HG02981 (cell line): Measurements from ENCODE around the gene GJB4.
"Not testable (repeated sequence)": the region's sequence is repeated elsewhere in the genome, so short reads cannot be mapped to it uniquely, and the experiment has no call there.

Experiments
- ATAC-seq: cut with Tn5 transposase; IDR thresholded peaks from one replicate; pipeline ENCODE4 v1.9.1; 2021; ENCODE audit warnings: mild to moderate bottlenecking, moderate library complexity; ENCODE audit not compliant: unreplicated experiment

The GJB4 gene

DNA sequence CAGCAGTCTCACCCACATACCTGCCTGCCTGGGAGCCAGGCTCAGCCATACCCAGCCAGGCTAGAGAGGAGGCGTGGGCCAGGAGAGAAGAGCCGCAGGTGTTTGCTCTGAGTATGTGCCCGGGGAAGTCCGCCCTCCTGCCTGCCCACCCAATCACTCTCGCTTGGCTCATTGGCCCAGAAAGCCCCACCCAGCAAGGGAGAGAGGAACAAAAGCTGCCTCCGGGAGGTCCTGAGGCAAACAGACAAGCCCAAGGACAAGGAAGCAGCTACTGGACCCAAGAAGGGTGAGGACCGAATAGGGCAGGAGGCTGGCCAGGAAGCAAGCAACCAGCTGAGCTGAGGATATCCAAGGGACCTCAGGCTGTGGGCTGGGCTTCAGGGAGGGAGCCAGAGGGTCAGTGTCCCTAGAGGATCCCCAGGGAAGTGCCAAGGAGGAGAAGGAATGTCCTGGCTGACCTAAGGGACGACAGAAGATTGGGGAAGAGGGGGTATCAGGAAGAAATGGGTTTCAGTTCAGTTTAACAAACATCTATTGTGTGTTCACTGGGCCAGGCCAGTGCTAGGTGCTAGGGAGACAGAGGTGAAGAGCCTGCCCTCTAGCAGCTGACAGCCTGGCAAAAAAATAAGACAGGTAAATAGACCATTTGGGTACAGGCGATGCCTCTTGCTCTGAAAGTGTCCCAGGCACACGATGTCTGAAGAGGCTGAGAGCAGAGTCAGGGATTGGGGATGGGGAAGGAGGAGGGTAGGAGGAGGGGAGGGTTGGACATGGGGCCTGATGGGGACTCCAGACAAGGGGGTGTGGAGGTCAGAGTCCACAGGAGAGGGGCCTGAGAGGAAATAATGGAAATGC is at the start of gene GJB4:
GJB4 (plus strand) TSS at position 238 of the 855 bp plus-strand sequence. CDS start 1,515 bp downstream, outside the sequence.
- no peak for ATAC-seq

DNA sequence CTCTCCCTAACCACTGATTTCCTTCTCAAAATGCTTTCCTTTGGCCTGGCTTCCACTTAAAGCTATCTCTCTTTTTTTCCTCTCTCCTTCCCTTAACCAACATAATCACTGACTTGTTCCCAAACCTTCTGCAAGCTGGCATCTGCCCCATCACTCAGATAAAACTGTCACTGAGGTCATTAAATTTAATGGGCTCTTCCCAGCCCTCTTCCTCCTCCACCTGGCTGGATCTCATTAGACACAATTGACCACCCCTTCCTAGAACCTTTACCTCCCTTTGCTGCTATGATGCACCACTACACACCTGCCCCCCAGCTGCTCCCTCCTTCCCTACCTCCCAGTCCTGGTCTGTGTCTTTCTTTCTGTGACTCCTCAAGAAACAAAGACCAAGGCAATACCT is 48.7 kb upstream of the GJB4 start:
- no peak for ATAC-seq

DNA sequence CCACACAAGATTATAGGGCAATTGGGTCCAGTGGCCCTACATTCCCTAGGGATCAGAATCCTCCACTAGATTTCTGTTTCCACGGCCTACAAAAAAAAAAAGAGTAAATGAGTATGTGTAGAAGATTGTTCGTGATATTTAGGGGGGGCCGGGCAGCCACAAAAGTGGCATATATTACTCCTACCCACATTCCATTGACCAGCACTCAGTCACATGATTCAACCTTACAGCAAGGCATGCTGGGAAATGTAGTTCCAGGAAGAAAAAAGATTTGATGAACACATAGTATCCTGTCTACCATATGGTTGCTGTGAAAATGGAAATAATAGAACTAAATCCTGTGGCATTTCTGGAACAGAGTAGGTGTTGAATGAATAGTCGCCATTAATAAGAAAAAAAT is 48.1 kb upstream of the GJB4 start:
- ATAC-seq = no peak

DNA sequence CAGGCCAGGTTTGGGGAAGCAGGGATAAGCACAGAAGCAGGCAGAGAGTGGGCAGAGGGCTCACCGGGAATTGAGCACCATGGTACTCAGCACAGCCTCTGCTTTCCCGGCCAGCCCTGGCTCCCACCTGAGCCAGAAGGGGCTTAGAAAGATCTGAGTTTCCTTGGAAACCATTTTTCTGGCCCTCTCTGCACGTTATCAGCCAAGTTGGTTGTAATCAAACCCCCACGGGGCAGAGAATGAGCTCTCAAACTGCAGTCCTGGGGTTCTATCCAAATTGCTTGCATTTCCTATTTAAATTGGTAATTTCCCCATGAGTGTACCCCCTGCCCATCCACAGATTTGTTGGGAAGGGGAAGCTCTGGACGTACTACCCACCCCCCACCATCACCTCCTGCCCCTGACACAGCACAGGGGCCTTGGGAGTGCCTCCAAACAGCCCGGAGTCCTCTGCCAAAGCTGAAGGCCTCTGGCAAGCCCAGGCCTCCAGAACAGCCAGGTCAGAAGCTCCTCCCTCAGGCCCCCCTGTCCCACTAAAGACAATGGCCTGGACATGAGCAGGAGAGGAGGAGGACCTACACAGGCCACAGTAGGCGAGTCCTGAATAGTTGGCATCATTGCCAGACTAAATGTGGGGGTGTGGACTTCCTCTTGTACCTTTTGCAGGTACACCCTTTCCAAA is 47.4 kb upstream of the GJB4 start:
- no peak for ATAC-seq

DNA sequence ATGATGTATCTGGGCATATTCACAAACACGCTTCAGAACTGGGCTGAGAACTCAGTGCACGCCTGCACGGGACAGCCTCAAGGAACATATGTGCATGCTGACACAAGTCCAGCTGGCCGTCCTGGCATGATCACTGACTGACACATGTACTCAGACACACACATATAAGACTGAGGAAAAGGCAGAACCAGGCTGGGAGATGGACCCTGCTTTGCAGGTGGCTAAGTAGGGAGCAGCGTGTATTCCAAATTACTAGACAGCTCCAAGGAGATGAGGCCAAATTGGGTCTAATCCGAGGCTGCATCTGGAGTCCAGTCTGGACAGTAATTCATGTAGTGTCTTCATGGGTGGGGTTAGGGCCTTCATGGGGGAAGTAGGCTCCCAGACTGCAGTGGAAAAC is 46.1 kb upstream of the GJB4 start:
- no peak for ATAC-seq

DNA sequence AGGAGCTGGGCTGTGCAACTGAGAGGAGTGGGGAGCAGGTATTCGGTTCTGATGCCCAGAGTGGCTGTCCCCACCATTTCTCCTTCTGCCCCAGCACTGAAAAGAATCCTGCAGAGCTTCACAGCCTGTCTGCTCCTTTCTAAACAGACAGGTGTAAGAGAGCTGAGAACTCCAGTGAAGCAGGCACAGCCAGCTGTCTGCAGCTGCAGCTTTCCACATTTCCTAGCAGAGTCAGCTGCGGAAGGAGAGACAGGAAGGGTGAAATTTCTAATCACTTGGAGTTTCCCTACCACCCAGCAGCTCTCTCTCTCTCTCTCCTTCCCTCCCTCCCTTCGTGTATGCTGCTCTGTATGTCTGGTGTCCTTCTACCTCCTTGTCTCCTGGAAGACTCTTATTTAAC is 45.2 kb upstream of the GJB4 start:
- no peak for ATAC-seq

DNA sequence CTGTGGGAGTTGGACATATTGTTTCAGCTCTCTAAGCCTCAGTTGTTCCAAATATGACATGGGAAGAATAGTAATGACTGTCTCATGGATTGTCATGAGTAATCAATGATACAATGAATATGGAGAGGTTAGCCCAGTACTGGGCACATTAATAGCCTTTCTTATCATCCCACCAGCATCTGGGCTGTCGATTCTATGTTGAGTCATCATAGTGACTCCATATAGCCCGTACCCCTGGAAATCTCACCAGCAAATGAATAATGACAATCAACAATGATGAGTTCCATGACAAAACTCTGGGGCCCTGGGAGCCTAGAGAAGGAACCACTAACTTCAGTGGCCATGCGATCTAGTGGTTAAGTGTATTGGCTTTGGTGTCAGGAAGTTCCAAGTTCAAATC is 44.4 kb upstream of the GJB4 start:
- no peak for ATAC-seq

DNA sequence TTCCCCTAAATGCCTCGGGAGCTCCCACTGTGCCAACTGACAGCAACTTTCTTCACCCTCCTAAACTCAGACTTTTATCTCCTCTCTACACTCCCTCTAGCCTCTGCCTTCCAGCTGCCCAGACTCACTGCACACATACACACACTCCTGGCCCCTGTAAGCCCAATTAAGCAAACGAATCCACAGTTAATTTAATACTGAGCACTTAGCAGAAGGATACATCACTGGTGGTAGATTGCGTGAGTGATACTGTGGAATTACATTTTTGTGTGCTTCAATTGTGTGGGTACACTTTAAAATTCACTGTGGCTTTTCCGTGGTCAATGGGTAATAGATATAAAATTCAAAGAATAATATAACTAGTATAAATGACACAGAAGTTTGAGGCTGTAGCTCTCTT is 38.3 kb upstream of the GJB4 start:
- no peak for ATAC-seq

DNA sequence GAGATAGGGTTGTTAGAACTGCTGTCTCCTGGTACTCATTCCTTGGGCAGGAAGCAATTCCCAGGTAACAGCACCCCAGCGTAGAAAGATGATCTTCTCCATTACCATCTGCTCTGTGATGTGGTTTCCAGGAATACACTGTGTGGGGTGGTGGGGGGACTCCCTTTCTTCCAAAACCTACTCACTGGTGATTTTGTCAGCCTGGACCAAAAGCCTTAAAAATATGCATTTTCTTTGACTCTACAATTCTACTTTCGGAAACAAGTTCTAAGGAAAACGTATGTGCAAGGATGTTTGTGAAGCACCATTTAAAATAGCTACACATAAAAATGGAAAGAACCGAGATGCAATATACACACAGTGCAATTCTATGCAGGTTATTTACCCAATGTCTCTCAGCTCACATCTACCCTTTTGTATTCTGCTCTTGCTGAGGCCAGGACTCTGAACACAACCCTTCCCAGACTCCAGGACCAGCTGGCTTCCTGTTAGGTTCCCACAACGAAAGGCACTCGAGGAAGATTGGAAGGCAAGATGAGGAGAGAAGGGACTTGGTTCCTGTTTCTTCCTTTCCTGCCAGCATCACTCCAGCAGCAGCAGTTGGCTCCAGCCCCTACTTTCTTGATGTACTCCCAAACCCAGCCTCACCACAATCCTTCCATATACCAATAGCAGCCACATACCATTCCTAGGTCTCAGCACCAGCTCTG is 37.7 kb upstream of the GJB4 start:
- no peak for ATAC-seq

DNA sequence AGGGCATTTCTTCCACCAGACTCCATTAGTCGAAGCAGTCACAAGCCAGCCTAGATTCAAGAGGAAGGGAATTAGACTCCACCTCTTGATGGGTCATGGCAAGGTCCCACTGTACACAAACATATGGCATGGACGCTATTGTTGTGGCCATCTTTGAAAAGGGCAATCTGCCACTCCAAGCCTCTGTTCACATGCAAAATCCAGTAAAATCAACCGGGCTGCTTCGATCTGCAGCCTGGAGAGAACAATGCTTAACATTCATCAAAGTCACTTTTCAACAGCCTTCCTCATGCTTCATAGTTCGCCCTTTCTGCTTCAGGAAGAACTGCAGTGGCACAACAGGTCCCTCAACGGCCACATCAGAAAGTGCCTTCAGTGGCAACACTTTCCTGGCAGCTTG is 32.7 kb upstream of the GJB4 start:
- ATAC-seq = no peak

DNA sequence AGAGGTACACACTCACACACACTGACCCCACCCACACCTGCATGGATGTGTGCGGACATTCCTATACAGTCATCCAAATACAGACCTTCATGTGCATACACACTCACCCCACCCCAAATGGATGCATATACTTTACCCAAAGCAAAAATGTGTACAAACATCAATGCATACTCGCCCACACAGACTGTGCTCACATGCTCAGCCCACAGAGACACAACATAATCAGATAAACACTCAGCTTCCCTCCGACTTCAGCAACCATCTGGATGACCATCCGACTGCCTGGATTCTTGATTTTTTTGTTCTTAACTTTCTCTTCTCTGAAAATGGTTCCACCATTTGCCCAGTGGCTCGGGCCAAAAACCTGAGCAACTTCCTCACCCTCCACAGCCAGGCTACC is 29.1 kb upstream of the GJB4 start:
- no peak for ATAC-seq

DNA sequence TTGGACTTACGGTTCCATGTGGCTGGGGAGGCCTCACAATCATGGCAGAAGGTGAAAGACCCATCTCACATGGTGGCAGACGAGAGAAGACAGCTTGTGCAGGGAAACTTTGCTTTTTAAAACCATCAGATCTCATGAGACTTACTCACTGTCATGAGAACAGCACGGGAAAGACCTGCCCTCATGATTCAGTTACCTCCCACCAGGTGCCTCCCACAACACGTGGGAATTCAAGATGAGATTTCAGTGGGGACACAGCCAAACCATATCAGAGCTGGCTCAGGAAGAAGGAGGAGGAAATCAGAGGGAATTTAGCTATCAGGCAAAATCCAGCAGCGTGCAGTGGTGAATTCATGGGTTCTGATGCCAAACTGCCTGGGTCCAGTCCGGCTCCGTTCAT is 26.7 kb upstream of the GJB4 start:
- ATAC-seq = not testable (repeated sequence)

DNA sequence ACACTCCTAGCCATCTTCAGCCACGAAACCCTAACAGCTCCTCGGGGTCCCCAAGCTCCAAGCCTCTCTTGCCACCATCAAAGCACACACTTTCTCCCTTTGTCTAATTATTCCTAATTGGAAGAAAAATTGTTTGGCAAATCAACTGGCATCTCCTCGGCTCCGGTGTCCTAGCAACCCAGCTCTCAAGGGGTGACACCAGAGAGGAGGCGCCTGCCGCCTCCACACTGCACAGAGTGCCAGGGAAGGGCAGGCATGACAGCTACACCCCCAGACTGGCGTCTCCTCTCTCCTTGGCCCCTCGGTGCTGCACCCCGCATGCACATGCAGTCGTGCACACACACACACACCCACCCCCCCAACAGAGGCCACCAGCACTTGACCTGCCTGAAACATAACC is 22.8 kb upstream of the GJB4 start:
- no peak for ATAC-seq

DNA sequence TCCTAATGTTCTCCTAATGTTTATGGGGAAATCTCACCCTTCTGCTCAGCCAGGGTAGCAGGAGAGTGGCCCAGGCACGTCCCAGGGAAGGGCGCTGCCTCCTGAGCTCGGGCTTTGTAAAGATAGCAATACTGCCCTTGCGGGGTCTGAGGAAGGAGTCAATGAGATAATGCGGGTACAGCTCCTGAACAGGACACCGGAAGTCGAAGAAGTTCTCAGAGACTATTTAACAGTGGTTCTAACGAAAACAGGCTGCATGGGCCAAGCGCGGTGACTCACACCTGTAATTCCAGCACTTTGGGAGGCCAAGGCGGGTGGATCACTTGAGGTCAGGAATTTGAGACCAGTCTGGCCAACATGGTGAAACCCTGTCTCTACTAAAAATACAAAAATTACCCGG is 22.3 kb upstream of the GJB4 start:
- not testable (repeated sequence) for ATAC-seq

DNA sequence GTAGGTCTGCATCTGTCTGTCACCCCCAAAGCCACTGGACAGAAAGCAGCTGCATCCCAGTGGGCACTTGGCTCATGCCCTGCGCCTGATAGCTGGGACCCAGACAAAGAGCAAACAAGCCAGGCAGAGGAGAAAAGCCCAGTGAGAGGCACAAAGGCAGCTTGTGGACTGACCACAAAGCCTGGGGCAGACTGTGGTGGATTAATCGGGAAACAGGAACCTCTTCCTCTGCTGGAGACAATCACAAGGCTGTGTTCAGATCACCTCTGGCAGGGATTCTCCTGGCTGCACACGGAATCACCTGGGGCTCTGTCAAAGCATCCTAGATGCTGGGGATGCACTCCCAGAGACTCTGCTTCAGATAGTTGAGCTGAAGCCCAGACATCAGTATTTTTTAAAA is 19.9 kb upstream of the GJB4 start:
- no peak for ATAC-seq

DNA sequence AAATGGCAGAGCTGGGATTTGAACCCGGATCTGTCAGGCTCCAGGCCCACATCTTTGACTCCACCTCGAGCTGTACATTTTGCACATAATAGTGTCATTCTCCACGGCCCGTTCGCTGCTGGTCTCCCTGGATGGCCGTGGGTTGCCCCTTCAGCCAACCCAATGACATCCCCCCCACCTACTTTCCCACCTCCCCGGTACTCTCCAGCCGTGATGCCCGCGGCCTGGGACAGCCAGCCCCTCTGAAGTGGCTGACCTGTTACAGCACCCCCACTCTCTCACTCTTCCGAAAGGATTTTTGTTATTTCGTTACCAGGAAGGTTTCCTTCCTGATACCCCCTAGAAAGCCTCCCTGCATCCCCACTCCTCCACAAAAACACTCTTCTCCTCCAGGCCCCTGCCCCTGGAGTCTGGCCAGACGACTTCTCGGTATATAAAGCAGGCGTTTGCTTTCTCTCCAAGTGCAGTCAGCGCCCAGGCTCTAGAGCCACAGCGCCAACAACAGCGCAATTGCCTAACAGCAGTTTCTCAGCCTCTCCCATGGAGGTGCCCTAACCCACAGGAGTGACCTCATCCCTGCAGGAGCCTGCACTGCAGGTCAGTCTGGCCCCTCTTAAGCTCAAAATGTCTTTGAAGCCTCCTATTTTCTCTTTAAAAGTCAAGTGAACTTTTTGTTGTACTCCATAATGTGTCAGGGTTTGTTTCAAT is 19.2 kb upstream of the GJB4 start:
- ATAC-seq = no peak

DNA sequence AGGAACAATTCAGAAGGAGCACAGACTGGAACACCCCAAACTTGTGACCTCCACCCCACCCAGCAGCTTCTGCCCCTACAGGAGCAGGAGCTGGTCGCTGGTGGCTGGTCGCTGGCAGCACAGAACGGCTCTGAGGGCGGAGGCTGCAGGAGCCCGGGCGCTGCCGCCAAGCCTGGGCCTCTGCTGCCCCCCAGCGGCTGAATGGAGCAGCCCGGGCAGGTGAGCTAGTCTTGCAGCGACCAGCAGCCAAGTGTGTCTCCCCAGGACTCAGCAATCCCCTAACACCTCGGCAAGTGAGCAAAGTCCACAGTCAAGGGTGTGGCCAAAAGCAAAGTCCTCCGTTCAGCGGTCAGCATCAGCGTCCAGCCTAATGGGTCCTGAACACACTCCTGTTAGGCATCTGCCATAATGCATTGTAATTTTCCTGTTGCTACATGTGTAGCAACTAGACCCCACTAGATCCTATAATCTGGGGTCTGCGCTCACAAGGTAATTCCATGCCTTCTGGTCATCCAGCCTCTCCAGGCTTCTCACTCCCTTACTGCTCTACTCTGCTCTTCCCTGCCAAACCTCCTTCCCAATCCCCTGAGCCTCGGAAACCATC is 16.8 kb upstream of the GJB4 start:
- ATAC-seq = peak; percentile 80

DNA sequence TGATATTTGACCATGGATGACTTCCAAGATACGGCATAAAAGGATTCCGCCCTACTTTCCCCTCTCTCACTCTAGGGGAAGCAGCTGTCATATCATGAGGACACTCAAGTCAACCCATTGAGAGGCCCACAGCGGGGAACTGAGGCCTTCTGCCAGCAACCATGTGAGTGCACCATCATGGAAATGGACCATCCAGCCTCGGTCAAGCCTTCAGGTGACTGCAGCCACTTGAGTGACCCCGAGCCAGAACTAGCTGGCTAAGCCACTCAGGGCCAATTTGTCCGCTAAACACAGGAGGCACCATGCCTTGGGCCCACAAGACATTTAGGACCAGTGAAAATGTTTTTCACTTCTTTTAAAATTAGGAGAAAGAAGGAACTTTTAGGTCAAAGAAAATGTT is 15.8 kb upstream of the GJB4 start:
- no peak for ATAC-seq

DNA sequence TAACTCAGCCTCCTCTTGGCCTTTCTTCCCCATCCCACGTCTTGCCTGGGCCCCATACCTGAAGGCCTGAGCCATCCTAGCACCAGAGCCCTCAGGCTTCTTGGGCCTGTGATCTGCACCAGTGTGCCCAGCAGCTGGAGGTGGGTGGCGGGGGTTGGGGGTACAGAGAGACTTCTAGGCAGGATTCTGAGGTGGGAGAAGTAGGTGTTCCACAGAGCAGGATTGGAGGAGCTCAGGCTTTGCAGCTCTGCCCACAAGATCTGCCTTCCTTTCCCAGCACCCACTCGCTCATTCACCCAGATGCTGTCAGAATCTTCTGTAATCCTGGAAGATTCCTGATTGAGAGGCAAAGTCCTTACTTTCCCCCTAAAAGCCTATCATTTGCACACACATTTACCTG is 14.7 kb upstream of the GJB4 start:
- no peak for ATAC-seq

DNA sequence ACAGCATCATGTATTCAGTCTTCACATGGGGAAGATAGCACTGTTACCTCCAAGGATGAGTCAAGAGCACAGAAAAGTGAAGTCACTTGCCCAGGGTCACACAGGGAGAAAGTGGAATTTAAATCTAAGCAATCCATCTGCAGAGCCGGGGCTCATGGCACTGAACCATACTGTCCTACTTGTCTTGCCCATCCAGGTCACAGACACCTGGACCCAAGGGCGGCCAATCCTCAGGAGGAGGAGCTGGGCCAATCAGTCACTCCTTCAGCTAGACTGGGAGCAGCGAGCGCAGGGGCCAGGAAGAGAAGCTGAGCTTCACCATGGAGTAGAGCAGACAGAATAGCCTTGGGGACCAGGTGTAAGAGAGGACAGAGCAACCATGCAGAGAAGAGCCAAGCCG is 13.9 kb upstream of the GJB4 start:
- ATAC-seq = no peak

DNA sequence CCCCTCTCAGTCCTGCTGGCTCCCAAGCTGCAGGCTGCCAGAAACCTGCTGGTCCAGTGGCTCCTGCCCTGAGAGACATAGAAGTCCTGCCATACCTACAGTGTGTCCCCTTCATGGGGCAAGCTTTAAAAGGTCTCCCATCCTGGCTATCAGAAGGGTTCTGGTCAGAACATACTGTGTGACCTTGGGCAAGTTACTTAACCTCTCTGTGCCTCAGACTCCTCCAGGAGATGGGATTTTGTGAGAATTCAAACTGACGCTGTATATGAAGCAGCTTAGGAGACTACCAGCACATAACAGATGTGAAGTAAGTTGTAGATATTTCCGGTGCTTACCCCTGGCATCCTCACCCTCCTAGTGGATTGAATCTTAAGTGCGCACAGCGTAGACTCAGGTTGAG is 13.4 kb upstream of the GJB4 start:
- ATAC-seq = no peak
